Muscle layer of colon (tissue), 2 donors: Measurements from ENCODE around the gene ADSL.
A peak's percentile ranks its signal among the peaks of the same experiment; 100 is the strongest.

Experiments
- H3K27ac ChIP-seq: one replicate; pipeline ENCODE4 v1.7.0; 2013; ENCODE audit warnings: low read depth, mild to moderate bottlenecking, low read length, moderate library complexity
- H3K27me3 ChIP-seq, 2 donors: one replicate each; pipeline ENCODE4 v1.7.0; 2013; ENCODE audit warnings: low read length in 2 of 2, mild to moderate bottlenecking in 2 of 2; ENCODE audit not compliant: insufficient read depth in 2 of 2, control insufficient read depth in 1 of 2
- H3K36me3 ChIP-seq: one replicate; pipeline ENCODE4 v1.7.0; 2013; ENCODE audit warnings: mild to moderate bottlenecking, low read length; ENCODE audit not compliant: insufficient read depth
- H3K4me1 ChIP-seq: one replicate; pipeline ENCODE4 v1.7.0; 2013; ENCODE audit warnings: mild to moderate bottlenecking, low read length; ENCODE audit not compliant: insufficient read depth
- H3K4me3 ChIP-seq, 2 donors: one replicate each; pipeline ENCODE4 v1.7.0; 2013; ENCODE audit warnings: low read length in 2 of 2, low read depth in 1 of 2, mild to moderate bottlenecking in 1 of 2, moderate library complexity in 1 of 2
- H3K9ac ChIP-seq: one replicate; pipeline ENCODE4 v1.7.0; 2013; ENCODE audit warnings: low read length
- H3K9me3 ChIP-seq: one replicate; pipeline ENCODE4 v1.7.0; 2013; ENCODE audit warnings: mild to moderate bottlenecking, low read length
- donor health status: abdominal sarcoma.
- donor health status: Adenocarcinoma of cecum.

ADSL gene

GRCh38 chr22:40434106-40434505 is 87.8 kb downstream of the ADSL start:
- no peak overlapping the region for H3K4me3 ChIP-seq
- H3K27me3 ChIP-seq: no peaks in the 10 kb centered on the region
- peaks cover 14% of the 10 kb centered on the region for H3K36me3 ChIP-seq
- H3K9me3 ChIP-seq: no peaks in the 10 kb centered on the region
- no peak overlapping the region for H3K9ac ChIP-seq
- peaks cover 26% of the 10 kb centered on the region for H3K4me1 ChIP-seq
- H3K27ac ChIP-seq: no peak overlapping the region

GRCh38 chr22:40434745-40435144 is 88.4 kb downstream of the ADSL start:
- Histone ChIP-seq H3K4me3 (no peak overlapping the region), H3K4me1 (peaks cover 26% of the 10 kb centered on the region), H3K27me3 (no peaks in the 10 kb centered on the region), H3K9ac (no peak overlapping the region), H3K9me3 (no peaks in the 10 kb centered on the region), H3K27ac (no peak overlapping the region), H3K36me3 (peaks cover 8% of the 10 kb centered on the region)

GRCh38 chr22:40436505-40437431 is 90.5 kb downstream of the ADSL start:
- H3K9me3 ChIP-seq: no peaks in the 10 kb centered on the region
- H3K9ac ChIP-seq: no peak overlapping the region
- H3K36me3 ChIP-seq: peaks cover 6% of the 10 kb centered on the region
- no peaks in the 10 kb centered on the region for H3K27me3 ChIP-seq
- H3K4me3 ChIP-seq: peak overlapping the region in 1 of 2 donors; percentile 51
- peaks cover 26% of the 10 kb centered on the region for H3K4me1 ChIP-seq
- peak overlapping the region; percentile 53 for H3K27ac ChIP-seq
